HepG2 (cell line): ENCODE results near the gene NFKB2. TPM values are rescaled to one million over a fixed set of nuclear protein-coding genes. Genes with fewer than 3 reads are reported as not detected.
A peak's percentile ranks its signal among the peaks of the same experiment; 100 is the strongest.

Experiments used
- MAZ ChIP-seq, 2 experiments: sonication (generic) in 1 of 2; formaldehyde crosslinking in 1 of 2; IDR thresholded peaks; 2 replicates each; pipeline versions ENCODE4 v1.5.0 to v1.6.1; 2012 to 2020; ENCODE audit warnings: low read depth in 2 of 2, mild to moderate bottlenecking in 2 of 2, borderline replicate concordance in 1 of 2, improper control_type of control experiment in 1 of 2, low read length in 1 of 2, missing genetic modification reagents in 1 of 2, moderate library complexity in 1 of 2
- MED1 ChIP-seq: sonication (generic); formaldehyde crosslinking; IDR thresholded peaks from 2 replicates; pipeline ENCODE4 v1.4.0; 2020; ENCODE audit warnings: missing genetic modification reagents
- MED13 ChIP-seq: sonication (generic); formaldehyde crosslinking; IDR thresholded peaks from 2 replicates; pipeline ENCODE4 v1.5.0; 2020; ENCODE audit warnings: missing genetic modification reagents
- MYC ChIP-seq: sonication (generic); formaldehyde crosslinking; IDR thresholded peaks from 2 replicates; pipeline ENCODE4 v1.9.0; 2021; ENCODE audit warnings: missing genetic modification reagents, borderline replicate concordance
- RAD21 ChIP-seq: fragments of 450-650 bp; formaldehyde crosslinking; IDR thresholded peaks from 2 replicates; pipeline ENCODE4 v1.5.0; 2020; ENCODE audit warnings: mild to moderate bottlenecking
- SALL1 ChIP-seq: sonication (generic); formaldehyde crosslinking; IDR thresholded peaks from 2 replicates; pipeline ENCODE4 v1.8.0; 2022; ENCODE audit warnings: mild to moderate bottlenecking, missing genetic modification reagents
- SRSF4 ChIP-seq: fragments of 200-400 bp; formaldehyde crosslinking; IDR thresholded peaks from one replicate; pipeline ENCODE4 v1.6.1; 2018; ENCODE audit warnings: mild to moderate bottlenecking, low read depth, low read length, moderate library complexity; ENCODE audit not compliant: poor library complexity, severe bottlenecking
- TERF1 ChIP-seq: sonication (generic); formaldehyde crosslinking; IDR thresholded peaks from 2 replicates; pipeline ENCODE4 v1.8.0; 2022; ENCODE audit warnings: mild to moderate bottlenecking, missing genetic modification reagents, moderate library complexity
- THYN1 ChIP-seq: sonication (generic); formaldehyde crosslinking; IDR thresholded peaks from 2 replicates; pipeline ENCODE4 v1.8.1; 2023; ENCODE audit warnings: low read depth, mild to moderate bottlenecking, moderate library complexity, missing genetic modification reagents, borderline replicate concordance
- WIZ ChIP-seq: sonication (generic); formaldehyde crosslinking; IDR thresholded peaks from 2 replicates; pipeline ENCODE4 v1.5.1; 2020; ENCODE audit warnings: mild to moderate bottlenecking, missing genetic modification reagents
- YEATS4 ChIP-seq: sonication (generic); formaldehyde crosslinking; IDR thresholded peaks from 2 replicates; pipeline ENCODE4 v1.4.0; 2020; ENCODE audit warnings: missing genetic modification reagents, borderline replicate concordance
- ZBTB14 ChIP-seq: sonication (generic); formaldehyde crosslinking; IDR thresholded peaks from 2 replicates; pipeline ENCODE4 v1.4.0; 2020; ENCODE audit warnings: missing genetic modification reagents
- ZBTB44 ChIP-seq: sonication (generic); formaldehyde crosslinking; IDR thresholded peaks from 2 replicates; pipeline ENCODE4 v1.4.0; 2020; ENCODE audit warnings: missing genetic modification reagents
- ZFAT ChIP-seq: sonication (generic); formaldehyde crosslinking; conservative IDR thresholded peaks from 2 replicates; pipeline ENCODE4 v1.8.1; 2023; ENCODE audit warnings: missing genetic modification reagents, inconsistent platforms
- ZFP82 ChIP-seq: sonication (generic); formaldehyde crosslinking; IDR thresholded peaks from 2 replicates; pipeline ENCODE4 v1.5.1; 2020; ENCODE audit warnings: mild to moderate bottlenecking, missing genetic modification reagents, borderline replicate concordance
- ZNF331 ChIP-seq: sonication (generic); formaldehyde crosslinking; IDR thresholded peaks from 2 replicates; pipeline ENCODE4 v1.4.0; 2020; ENCODE audit warnings: missing genetic modification reagents
- ZNF335 ChIP-seq: sonication (generic); formaldehyde crosslinking; IDR thresholded peaks from 2 replicates; pipeline ENCODE4 v1.4.0; 2020; ENCODE audit warnings: missing genetic modification reagents
- ZNF451 ChIP-seq: sonication (generic); formaldehyde crosslinking; IDR thresholded peaks from 2 replicates; pipeline ENCODE4 v1.5.0; 2020; ENCODE audit warnings: mild to moderate bottlenecking, missing genetic modification reagents
- ZNF556 ChIP-seq: sonication (generic); formaldehyde crosslinking; IDR thresholded peaks from 2 replicates; pipeline ENCODE4 v1.4.0; 2020; ENCODE audit warnings: mild to moderate bottlenecking, missing genetic modification reagents, borderline replicate concordance
- ZNF576 ChIP-seq: sonication (generic); formaldehyde crosslinking; IDR thresholded peaks from 2 replicates; pipeline ENCODE4 v1.4.0; 2020; ENCODE audit warnings: mild to moderate bottlenecking, missing genetic modification reagents
- ZNF768 ChIP-seq: sonication (generic); formaldehyde crosslinking; IDR thresholded peaks from 2 replicates; pipeline ENCODE4 v1.4.0; 2020; ENCODE audit warnings: missing genetic modification reagents
- ZNF792 ChIP-seq: IDR thresholded peaks from 2 replicates; pipeline ENCODE4 v1.6.1; 2016
- polyA plus RNA-seq, 8 experiments: library from polyadenylated mRNA; depleted of rRNA in 3 of 8; stranded (reverse) in 7 of 8; unstranded in 1 of 8; fragments of >200 nt; fragmentation: Illumina TruSeq in 4 of 8; extraction: Trizol in 4 of 8; gene quantifications; 2 replicates each; pipeline versions ENCODE4 v1.2.1 to v1.2.3, GENCODE V29; 2011 to 2016; ENCODE audit warnings: low read depth in 4 of 8, missing spikeins in 1 of 8, mixed read lengths in 1 of 8; ENCODE audit not compliant: insufficient read depth in 1 of 8
- total RNA-seq, 5 experiments: library from RNA; depleted of rRNA; stranded (reverse); fragments of >200 nt; fragmentation: Illumina TruSeq; extraction: Trizol; gene quantifications; 2 replicates each; pipeline ENCODE4 v1.2.3, GENCODE V29; 2016; ENCODE audit warnings: low read depth in 1 of 5
- TF ChIP-seq, protein P1 (sequence below): sonication (generic); formaldehyde crosslinking; conservative IDR thresholded peaks from 2 replicates; pipeline ENCODE4 v1.4.0; 2020; ENCODE audit warnings: missing genetic modification reagents

Gene NFKB2
- total and polyA plus RNA-seq, 2 of the 13 experiments (the other 11 are each of a cell fraction or from before 2014, with no cell fraction given) = 7.7 to 12.5 TPM

DNA sequence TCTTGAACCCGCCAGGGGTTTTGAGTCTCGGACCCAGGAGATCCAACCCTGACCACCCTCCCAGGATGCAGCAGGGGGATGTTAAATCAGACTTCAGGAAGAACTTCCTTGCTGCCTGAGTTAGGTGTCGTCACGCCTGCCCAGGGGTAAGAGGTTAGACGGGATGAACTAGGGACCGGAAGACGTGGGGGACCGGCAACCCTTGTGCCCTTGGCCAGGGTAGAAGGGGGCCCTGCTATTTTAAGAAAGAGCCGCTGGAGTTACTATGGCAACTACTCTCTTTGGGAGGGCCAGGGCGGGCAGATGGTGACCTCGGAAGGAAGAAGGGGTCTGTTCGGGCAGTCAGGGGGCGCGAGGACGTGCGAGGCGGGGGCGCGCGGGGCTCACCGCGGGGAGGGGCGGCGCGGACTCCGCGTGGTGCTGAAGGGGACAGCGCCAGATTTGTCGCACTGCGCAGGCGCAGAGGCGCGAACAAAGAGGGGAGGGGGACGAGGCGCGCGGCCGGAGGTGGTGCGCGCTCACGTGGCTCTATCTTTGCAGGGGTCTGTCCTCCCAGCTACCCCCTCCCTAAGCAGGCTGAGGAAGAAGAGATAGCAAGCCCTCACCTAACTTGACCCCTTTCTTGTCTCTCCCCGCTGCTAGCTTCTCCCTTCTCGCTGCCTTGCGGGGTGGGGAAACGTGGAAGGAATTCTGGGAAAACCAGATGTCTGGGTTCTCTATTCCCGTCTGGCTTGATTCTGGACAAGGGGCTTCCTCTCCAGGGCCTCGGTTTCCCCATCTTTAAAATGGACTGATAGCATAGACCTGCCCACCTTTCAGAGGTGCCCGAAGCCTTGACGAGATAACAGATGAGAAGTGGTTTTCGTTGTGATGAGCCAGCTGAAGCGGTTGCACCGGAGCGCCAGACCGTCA is 24.0 kb downstream of the NFKB2 start (continued):
- TF ChIP-seq ZNF556 (no peak), ZNF451 (peak; percentile 31), ZNF335 (CRISPR knock-in tag) (peak; percentile 58; the same call in 1 of the 2 replicates), ZNF576 (CRISPR knock-in tag) (0 out of 2 replicates have a peak, but pooled peaks have one; percentile 62), ZBTB44 (CRISPR knock-in tag) (no peak), MAZ (IDR thresholded peaks at IDR 0.05; ENCODE audit: borderline replicate concordance, low read depth, low read length) (peak; percentile 83; the same call in 1 of the 2 replicates), MAZ (CRISPR knock-in tag; IDR thresholded peaks at IDR 0.05; ENCODE audit: low read depth) (peak; percentile 70), WIZ (peak; percentile 76), SALL1 (CRISPR knock-in tag) (peak; percentile 59), ZBTB14 (CRISPR knock-in tag) (peak; percentile 94), SRSF4 (no peak), YEATS4 (peak; percentile 69), MED13 (peak; percentile 81), ZNF768 (CRISPR knock-in tag) (peak; percentile 17; the same call in 1 of the 2 replicates), ZFAT (CRISPR knock-in tag) (0 out of 2 replicates have a peak, but pooled peaks have one; percentile 55), ZNF331 (CRISPR knock-in tag) (0 out of 2 replicates have a peak, but pooled peaks have one; percentile 35), MYC (CRISPR knock-in tag) (peak; percentile 78), TERF1 (no peak), THYN1 (CRISPR knock-in tag) (0 out of 2 replicates have a peak, but pooled peaks have one; percentile 62), MED1 (CRISPR knock-in tag) (0 out of 2 replicates have a peak, but pooled peaks have one; percentile 13), ZFP82 (CRISPR knock-in tag) (peak; percentile 94), RAD21 (CRISPR knock-in tag) (no peak), ZNF792 (CRISPR knock-in tag) (0 out of 2 replicates have a peak, but pooled peaks have one; percentile 47)
- TF ChIP-seq, protein P1, sequence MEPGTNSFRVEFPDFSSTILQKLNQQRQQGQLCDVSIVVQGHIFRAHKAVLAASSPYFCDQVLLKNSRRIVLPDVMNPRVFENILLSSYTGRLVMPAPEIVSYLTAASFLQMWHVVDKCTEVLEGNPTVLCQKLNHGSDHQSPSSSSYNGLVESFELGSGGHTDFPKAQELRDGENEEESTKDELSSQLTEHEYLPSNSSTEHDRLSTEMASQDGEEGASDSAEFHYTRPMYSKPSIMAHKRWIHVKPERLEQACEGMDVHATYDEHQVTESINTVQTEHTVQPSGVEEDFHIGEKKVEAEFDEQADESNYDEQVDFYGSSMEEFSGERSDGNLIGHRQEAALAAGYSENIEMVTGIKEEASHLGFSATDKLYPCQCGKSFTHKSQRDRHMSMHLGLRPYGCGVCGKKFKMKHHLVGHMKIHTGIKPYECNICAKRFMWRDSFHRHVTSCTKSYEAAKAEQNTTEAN (CRISPR knock-in tag) = 0 out of 2 replicates have a peak, but pooled peaks have one; percentile 64
